Measurements from ENCODE around the gene NGFR.
A peak's percentile ranks its signal among the peaks of the same experiment; 100 is the strongest.
"Not testable (repeated sequence)": the region's sequence is repeated elsewhere in the genome, so short reads cannot be mapped to it uniquely, and the experiment has no call there.

The NGFR gene

DNA sequence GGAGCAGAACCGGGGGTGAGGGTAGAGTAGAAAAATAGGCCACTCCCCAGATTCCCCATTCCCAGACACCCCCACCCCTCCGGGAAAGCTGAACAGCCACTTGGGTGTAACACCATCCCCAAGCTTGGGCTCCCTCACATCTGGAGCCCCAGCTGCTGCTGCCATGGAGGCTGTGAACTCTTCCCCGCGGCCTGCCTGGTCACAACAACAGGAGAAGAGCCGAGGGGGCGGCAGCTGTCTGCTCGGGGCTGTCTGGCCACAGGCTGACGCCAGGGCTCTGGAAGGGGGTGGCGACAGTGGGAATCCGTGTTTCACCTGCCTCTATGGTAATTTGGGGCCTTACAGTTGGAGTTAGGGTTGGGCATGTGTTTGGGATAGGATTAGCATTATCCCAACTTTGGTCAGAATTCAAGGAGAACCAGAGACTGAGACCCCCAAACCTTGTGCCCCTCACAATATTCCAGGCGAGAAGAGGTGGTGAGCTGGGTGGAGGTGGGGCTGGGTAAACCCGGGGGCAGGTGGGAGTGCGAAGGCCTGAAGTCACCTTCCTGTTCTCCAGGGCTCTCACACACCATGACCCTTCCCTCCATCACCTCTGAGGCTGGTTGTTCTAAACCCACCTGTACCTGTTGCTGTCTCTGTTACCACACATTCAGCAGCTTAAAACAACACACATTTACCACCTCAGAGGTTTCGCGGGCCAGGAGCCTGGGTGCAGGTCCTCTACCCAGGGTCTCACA lies 50.9 kb downstream of the NGFR start:
- no peak for DNase-seq (ENCODE audit: low spot score)

GRCh38 chr17:49546546-49547535 lies 51.7 kb downstream of the NGFR start:
- DNase-seq (ENCODE audit: low spot score), result no peak

- DNase-seq (ENCODE audit: low spot score), result no peak
Measured at GRCh38 chr17:49547566-49547965, 52.5 kb downstream of the NGFR start.

- no peak for DNase-seq (ENCODE audit: low spot score)
Measured at GRCh38 chr17:49548051-49548505, 53.0 kb downstream of the NGFR start.

DNA sequence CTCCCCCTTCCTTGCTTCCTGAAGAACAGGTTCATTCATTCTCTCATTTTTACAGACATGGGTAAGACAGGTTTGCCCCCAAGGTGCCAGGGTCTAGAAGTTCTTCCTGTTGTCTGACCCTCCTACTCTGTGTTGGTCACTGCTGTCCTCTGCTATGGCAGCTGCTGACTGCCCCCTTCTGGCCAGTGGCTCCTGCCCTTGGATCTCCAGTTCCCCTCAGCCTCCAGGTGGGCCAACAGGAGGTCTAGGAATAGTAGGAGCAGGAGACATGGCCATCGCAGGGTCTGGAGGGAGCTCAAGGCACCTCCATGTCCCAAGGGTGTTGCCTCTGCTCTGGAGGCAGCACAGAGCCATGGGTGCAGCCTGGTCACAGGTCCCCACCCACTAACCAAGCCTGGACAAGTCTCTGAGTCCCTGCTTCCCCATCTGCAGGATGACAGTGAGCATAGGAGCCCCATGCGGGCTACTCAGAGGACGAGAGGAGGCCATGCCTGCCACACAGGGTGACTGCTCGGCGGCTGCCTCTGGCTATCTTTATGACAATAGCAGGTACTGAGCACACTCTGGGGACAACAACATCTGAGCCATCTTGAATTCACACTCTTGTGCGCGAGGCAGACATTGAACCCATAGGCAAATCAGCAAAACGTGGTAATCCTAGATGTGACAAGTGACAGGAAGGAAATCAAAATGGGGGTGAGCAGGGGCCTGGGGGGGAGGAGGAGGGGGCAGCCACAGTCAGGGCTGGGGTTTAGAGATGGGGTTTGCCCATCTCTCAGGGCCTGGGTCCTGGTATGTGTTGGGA lies 53.6 kb downstream of the NGFR start:
- DNase-seq (ENCODE audit: low spot score), result no peak

GRCh38 chr17:49549311-49549605 lies 54.2 kb downstream of the NGFR start:
- no peak for DNase-seq (ENCODE audit: low spot score)

GRCh38 chr17:49549691-49550678 lies 54.9 kb downstream of the NGFR start:
- no peak for DNase-seq (ENCODE audit: low spot score)

GRCh38 chr17:49550764-49551163 lies 55.7 kb downstream of the NGFR start:
- DNase-seq (ENCODE audit: low spot score), result not testable (repeated sequence)

- DNase-seq (ENCODE audit: low spot score), result no peak
Measured at GRCh38 chr17:49551221-49552069, 56.4 kb downstream of the NGFR start.

DNA sequence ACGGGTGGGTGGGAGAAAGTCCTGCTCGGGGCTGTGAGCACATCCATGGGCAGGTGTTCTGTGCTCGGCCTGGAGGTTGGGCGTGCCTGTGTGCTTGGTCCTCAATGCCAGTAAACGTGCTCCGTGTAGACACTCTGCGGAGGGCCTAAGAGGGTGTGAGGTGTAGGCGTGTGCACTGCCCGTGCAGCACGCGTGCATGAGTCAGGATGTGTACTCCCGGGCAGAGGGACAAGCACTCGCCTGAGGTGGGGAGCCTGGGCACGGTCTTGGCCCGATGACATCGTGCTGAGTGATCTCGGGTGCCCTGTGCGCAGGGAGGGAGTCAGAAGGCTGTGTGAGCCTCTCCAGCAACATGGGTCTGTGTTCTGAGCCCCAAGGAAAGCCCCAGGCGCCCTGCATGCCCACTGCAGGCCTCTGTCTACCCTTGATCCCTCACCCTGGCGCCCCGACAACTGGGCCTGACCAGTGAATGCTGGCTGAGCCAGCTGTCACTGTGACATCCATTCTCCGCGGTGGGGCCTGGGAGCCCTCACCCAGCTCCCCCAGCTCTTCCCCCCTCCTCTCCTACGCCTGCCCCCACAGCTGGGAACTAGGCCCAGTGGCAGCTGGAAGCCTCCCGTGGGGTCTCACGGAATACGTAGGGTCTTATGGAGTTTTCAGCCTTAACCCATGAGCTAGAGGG lies 57.1 kb downstream of the NGFR start:
- no peak for DNase-seq (ENCODE audit: low spot score)

DNA sequence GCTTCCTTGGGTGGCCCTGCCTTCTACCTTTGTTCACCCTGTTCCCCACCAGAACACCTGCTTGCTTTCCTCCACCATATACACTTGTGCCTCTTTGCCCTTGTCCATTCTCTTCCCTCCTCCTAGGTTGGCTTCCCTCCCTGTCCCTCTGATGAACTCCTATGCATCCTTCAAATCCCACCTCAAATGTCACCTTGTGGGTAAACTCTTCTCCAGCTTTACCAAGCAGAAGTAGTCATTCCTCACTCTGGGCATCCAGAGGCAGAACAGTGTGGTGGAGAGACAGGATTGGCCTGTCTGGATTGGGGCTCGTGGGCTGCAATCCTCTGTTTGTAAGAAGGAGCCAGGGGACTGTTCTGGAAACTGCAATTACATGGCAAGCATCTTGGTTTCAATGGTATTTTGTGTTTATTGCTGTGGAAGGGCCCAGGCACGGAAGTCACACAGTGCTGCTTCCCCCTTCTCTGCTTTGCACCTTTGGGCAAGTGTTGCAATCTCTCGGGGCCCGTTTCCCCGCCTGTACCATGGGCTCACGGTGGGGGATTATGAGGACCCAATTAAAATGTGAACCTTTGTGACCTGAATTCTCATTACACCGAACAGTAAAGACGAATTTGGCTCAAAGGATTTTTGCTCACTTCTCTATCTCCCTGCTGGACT lies 58.7 kb downstream of the NGFR start:
- DNase-seq (ENCODE audit: low spot score), result no peak

- DNase-seq (ENCODE audit: low spot score), result no peak
Measured at GRCh38 chr17:49554694-49555494, 59.8 kb downstream of the NGFR start.

DNA sequence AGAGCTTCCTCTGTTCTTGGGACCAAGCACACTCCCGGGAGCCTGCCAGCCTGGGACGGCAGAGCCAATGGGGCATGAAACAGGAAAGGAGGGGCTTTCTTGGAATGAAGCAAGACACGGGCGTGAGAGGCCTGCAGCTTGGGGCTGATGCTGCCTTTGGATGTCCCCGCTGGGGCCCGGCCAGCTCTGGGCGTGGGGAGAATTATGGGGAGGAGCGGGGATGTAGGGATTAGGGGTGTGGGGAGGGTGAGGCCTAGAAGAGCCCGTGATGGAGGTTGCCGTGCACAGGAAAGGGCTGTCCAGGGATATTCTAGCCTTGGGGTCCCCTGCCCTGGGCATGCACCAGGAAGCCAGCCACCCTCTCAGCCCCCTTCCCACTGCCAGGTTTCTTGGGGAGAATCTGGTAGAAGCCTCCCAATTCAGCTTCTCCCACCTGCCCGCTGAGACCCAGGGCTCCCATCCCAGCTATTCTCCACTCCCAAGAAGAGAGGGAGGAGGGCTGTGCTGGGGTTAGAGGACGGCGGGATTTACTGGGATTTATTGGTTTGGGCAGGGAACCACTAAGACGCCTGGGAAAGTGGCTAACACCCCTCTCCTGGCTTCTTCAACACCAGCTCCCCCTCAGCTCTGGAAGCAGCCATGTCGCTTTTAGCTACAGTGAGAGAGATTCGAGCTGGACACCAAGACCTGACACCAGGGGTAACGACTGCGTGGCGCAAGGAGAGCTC lies 60.6 kb downstream of the NGFR start:
- DNase-seq (ENCODE audit: low spot score), result no peak

DNA sequence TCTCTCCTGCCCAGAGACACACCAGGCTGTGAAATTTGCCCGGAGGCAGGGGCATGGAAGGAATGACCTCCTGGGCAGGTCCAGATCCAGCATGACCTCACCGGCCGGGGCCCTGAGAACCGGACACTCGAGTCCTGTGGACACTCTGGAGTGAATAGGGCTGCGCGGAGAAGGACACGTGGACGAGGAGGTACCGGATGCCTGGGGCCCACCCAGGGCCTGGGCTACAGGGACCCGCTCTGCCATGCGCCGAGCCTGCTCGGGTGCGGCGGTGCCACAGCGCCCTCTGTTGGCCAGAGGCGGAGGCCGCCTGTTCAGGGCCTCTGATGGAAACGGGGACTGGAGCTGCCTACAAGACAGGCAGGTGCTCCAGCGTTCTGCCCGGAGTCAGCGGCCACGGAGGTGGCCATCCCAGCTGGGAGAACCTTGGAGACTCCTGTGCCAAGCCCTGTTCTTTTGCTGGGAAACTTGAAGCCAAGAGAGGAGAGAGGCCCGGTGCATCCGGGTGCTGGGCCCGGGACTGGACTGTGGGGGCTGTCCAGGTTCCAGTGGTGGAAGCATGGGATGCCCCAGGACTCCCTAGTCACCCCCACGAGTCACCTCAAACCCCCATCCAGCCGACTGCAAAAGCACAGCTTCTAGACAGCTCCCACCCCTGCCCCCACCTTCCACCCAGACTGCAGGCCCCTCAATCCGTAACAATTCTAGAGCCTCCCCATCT lies 61.3 kb downstream of the NGFR start:
- DNase-seq (ENCODE audit: low spot score), result peak; percentile 81

GRCh38 chr17:49557312-49558024 lies 62.4 kb downstream of the NGFR start:
- peak; percentile 45 for DNase-seq (ENCODE audit: low spot score)
